ENCODE measurements around the gene ALG11.
A peak's percentile ranks its signal among the peaks of the same experiment; 100 is the strongest.
"Not testable (repeated sequence)": the region's sequence is repeated elsewhere in the genome, so short reads cannot be mapped to it uniquely, and the experiment has no call there.

Gene ALG11

GRCh38 chr13:52027832-52028231 is 15.6 kb downstream of the ALG11 start:
- DNase-seq (ENCODE audit: low read depth, low spot score) = no peak

GRCh38 chr13:52029569-52029968 is 17.4 kb downstream of the ALG11 start:
- no peak for DNase-seq (ENCODE audit: low read depth, low spot score)

GRCh38 chr13:52030401-52030800 is 18.2 kb downstream of the ALG11 start:
- DNase-seq (ENCODE audit: low read depth, low spot score) = not testable (repeated sequence)

GRCh38 chr13:52033039-52033438 is 20.8 kb downstream of the ALG11 start:
- DNase-seq (ENCODE audit: low read depth, low spot score) = no peak

GRCh38 chr13:52034616-52035226 is 22.5 kb downstream of the ALG11 start:
- no peak for DNase-seq (ENCODE audit: low read depth, low spot score)

GRCh38 chr13:52036037-52036436 is 23.8 kb downstream of the ALG11 start:
- no peak for DNase-seq (ENCODE audit: low read depth, low spot score)

- no peak for DNase-seq (ENCODE audit: low read depth, low spot score)
Observed at GRCh38 chr13:52043675-52044074, 31.5 kb downstream of the ALG11 start.

GRCh38 chr13:52047463-52047862 is 35.3 kb downstream of the ALG11 start:
- no peak for DNase-seq (ENCODE audit: low read depth, low spot score)

- no peak for DNase-seq (ENCODE audit: low read depth, low spot score)
Observed at GRCh38 chr13:52048516-52048915, 36.3 kb downstream of the ALG11 start.

- DNase-seq (ENCODE audit: low read depth, low spot score) = no peak
Observed at GRCh38 chr13:52051400-52051799, 39.2 kb downstream of the ALG11 start.

- DNase-seq (ENCODE audit: low read depth, low spot score) = peak; percentile 59
Observed at GRCh38 chr13:52053460-52053859, 41.3 kb downstream of the ALG11 start.

- DNase-seq (ENCODE audit: low read depth, low spot score) = not testable (repeated sequence)
Observed at GRCh38 chr13:52061064-52061463, 48.9 kb downstream of the ALG11 start.

GRCh38 chr13:52061587-52061986 is 49.4 kb downstream of the ALG11 start:
- no peak for DNase-seq (ENCODE audit: low read depth, low spot score)

- no peak for DNase-seq (ENCODE audit: low read depth, low spot score)
Observed at GRCh38 chr13:52067237-52067636, 55.0 kb downstream of the ALG11 start.

- DNase-seq (ENCODE audit: low read depth, low spot score) = peak; percentile 10
Observed at GRCh38 chr13:52070929-52071523, 58.8 kb downstream of the ALG11 start.

Data from ELF-1 (cell line).